Amniotic stem cell (primary cell): Measurements from ENCODE around the gene COQ9.
A peak's percentile ranks its signal among the peaks of the same experiment; 100 is the strongest.
"Not testable (repeated sequence)": the region's sequence is repeated elsewhere in the genome, so short reads cannot be mapped to it uniquely, and the experiment has no call there.

Source experiments
- DNase-seq: peaks from one replicate; lab custom pipeline; 2025; lab: John Stamatoyannopoulos, UW

The COQ9 gene, protein sequence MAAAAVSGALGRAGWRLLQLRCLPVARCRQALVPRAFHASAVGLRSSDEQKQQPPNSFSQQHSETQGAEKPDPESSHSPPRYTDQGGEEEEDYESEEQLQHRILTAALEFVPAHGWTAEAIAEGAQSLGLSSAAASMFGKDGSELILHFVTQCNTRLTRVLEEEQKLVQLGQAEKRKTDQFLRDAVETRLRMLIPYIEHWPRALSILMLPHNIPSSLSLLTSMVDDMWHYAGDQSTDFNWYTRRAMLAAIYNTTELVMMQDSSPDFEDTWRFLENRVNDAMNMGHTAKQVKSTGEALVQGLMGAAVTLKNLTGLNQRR

DNA sequence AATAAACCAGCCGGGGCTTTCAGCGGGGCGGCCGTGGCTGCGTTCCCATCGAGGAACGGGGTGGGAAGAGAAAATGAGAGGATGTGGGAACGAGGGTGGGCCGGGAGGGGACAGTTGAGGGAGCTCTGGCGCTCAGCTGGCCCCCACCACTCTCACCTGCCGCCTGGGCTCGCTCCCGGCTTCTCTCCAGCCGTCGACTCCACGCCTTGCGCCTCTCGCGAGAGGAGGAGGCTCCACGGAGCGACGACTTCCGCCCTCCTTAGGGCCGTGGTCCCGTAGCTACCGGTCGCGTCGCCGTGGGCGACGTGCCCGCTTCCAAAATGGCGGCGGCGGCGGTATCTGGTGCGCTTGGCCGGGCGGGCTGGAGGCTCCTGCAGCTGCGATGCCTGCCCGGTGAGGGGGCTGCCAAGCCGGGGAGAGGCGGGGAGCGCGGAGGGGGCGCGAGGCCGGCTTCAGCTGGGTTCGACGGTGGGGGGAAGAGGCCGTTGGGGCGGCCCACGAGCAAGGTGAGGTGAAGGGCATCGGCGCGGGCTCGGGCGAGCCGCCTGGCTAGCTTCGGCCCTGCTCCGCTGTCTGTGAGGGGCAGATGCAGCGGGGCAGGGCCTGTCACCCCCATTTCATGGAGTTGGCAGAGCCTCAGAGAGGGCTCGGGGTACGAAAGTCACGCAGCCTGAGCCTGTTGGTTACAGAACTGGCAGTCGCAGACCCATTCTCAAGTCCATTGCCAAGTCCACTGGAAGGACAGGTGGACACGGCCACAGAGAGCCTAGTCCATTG, at the start of gene COQ9, which contains the start of gene CIAPIN1:
Gene COQ9, plus strand, starts transcription at position 294 of the 777 bp plus-strand sequence. Its CDS starts 27 bp downstream, at position 321.
Gene CIAPIN1, minus strand, starts transcription at position 200 of the 777 bp plus-strand sequence. CDS start 6,457 bp downstream, outside the sequence.
- DNase-seq, result peak; percentile 82

DNA sequence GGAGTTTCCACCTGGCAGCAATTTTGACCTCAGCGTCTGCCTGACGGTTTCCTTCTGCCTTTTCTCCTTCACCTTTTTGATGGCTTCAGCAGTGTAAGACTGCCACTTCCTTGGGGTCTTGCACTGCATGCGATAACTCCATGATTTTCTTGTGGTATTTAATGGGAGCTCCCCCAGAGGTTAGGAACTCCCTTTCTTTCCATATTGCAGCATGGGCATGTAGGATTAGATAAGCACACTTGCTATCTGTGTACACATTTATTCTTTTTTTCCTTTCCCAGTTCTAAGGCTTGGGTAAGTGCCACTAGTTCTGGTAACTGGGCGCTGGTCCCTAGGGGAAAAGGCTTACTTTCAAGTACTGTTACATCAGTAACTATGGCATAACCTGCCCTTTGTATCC, 49.8 kb upstream of the COQ9 start:
- DNase-seq, result not testable (repeated sequence)

DNA sequence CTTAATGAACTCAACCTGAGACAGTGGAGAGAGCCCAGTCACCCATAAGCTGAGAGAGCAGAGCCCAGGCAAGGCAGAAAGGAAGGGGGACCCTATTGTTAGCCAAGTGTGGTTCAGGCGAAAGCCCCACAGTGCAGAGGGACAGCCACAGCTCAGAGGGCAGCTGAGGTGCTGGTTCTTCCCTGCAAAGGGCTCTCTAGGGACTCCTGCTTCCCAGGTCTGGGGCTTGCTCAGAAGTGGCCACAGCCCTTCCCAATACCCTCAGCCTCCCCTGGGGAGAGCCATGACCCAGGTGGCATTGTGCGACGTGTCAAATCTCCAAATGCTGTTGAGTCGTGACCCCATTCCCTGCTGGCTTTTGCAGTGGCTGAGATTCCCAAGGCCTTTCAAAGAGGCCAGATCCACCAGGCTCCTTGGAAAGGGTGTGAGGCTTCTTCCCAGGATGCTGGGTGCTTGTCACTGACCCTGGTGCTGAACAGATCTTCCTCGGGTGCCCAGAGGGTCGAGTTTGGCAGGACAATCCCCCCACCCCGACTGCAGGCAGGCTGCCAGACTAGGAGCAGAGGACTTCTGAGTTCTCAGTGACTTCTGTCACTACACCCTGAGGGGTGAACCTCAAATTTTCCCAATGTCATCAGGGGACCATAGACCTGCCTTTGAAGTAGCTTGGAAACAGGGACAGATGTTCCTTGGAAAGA, 45.2 kb upstream of the COQ9 start:
- no peak for DNase-seq

DNA sequence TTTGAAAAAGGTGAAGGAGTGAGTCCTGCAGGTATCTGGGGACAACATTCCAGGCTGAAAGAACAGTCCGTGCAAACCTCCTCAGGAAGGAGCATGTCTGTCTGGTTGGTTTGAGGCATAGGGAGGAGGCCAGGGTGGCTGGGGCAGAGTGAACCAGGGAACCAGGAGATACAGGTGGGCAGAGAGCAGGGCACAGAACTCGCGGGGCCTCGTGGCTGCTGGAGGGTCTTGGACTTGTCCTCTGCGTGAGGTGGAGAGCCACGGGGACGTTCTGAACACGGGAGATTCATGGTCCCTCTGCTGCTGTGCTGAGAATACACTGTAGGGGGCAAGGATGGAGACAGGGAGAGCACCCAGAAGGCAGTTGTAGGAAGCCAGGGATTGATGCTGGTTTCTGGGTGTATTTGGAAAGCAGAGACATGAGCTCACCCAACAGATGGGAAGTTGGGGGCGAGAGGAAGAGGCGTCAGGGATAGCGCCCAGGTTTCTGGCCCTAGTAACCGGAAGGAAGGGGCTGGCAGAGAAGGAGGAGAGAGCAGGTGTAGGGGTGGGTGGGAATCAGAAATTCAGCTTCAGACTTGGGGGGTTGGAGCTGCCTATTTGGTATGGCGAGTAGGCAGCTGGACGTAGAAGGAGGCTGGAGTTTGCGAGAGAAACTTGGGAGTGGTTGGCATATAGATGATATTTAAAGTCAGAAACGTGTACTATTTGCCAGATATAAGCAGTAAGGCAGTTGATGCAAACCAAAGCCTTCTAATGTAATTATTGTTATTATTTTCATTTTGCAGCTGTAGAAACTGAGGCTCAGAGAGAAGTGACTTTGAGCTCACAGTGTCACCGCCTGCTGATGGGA, 43.1 kb upstream of the COQ9 start, which contains the start of gene CCL17:
Gene CCL17, plus strand, starts transcription at position 803 of the 853 bp plus-strand sequence. CDS start 9,166 bp downstream, outside the sequence.
- no peak for DNase-seq

DNA sequence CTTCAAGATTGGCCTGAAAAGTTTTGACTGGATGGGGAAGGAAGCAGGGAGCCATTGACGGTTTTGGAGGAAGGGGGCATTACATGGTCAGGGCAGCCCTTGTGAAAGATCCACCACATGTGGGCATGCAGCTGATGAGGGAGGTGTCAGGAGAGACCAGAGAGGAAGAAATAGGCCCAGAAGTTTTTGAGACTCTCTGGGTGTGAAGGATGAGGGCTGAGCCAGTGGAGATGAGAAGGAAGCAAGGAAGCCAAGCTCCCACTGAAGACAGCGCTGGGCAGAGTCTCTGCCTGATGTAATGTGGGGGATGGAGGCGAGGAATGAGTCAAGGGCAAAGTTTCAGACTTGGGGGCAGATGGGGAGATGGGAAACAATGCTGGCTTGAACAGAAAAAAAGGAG, 42.2 kb upstream of the COQ9 start:
- no peak for DNase-seq

DNA sequence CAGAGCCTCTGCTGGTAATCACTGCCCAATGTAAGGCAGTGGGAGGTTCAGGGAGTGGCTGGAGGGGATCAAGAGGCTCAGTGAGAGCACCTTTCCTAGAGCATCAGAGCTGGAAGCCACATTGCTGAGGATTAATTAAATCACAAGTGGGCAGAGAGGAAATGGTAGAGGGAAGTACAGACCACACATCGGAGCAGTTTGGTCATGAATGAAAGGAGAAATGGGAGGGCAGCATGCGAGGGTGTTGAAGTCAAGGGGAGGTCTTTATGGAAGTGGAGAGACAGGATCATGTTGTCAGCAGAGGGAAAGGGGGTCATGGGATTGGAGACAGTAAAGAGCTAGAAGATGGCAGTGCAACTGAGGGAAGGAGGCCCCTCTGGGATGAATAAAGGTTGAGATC, 40.4 kb upstream of the COQ9 start:
- no peak for DNase-seq

DNA sequence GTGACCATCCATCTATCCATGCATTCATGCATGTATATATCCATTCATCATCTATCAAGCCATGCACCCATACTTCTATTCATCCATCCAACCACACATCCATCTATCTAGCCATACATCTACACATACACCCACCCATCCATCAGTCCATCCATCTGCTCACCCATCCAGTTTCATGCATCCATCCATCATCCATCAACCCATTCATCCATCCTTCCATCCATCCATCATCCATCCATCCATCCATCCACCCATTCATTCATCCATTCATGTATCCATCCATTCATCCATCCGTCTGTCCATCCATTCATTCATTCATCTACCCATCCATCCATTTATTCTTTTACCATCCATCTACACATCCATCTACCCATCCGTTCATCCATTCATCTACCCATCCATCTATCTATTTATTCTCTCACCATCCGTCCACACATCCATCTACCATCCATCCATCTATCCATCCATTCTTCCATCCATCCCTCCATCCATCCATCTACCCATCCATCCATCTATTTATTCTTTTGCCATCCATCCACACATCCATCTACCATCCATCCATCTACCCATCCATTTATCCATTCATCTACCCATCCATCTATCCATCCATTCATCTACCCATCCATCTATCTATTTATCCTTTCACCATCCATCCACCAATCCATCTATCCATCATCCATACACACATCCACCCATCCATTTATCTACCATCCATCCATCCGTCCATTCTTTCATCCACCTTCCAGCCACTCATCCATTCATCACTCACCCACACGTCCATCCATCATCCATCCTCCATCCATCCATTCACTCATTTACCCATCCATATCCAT, 39.5 kb upstream of the COQ9 start:
- no peak for DNase-seq

DNA sequence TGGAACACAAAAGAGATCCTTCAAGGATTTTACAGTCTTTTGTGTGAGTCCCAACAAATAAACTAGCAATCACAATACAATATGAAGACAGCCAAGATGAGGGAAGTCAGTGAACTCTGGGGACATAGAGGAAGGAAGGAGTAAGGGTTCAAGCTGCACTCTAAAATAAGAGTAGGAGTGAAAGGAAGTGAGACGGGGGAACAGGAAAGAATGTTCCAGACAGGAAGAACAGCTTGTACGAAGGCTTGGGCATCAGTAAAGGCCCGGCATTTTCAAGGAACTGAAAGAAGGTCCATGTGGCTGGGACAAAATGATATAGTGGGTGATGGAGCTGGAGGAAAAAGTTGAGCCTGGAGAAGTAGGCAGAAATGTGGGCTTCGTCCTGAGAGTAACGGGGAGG, 38.2 kb upstream of the COQ9 start:
- DNase-seq, result no peak

DNA sequence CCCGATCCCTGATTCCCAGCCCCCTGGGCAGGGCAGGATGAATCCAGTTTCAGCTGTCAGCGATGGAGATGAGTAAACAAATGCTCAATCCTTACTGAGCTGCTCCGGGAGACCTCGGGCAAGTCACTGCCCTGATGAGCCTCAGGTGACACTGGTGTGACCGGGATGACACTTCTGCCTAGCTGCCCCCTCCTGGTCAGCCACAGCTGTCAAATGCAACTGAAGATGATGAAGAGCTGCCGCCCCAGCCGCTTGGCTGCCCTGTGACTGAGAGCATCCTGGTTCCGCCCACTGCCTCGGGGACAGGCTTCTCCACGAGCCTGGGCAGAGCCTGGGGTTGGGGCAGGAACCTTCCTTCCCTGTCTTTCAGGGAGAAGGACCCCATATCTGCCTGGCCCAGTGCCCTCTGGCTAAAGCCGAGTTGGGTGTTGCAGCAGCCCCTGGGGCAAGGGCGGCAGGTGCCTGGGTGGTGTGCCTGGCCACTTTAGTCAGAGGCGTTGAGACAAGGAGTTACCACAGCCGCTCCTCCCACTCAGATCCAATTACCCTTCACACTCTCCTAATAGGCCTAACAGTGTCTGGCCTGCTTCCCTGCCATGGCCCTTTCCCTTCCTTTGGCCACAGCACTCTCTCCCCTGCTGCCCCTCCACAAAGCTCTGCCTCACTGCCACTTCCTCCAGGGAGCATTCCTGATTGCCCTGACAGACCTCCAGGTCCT, 37.2 kb upstream of the COQ9 start:
- DNase-seq, result no peak

DNA sequence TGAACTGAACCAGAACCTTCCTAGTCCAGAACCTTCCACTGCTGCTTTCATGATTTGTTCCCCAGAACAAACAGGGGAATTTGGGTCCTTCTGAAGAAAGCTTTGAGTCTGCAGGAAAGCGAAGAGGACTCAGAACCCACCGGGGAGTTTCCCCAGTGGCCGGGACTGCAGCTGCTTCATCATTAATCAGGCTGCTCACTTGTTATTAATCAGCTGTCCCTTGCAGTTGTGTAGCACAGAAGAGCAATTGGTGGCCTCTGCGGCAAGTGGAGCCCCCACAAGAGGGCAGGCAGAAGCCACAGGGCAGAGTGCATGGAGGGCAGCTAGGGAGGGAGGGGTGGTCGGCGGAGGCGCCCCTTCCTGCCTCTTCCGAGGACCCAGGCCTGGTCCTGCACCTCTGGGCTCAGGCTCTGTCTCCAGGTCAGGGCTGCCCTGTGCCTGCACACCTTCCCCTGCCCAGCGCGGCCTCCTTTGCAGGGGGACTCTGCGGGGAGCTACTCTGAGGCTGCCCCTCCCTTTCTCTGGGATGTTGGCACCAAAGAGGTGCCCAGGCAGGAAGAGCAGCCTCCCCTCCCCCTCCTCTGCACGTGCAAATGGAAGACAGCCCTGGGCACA, 35.8 kb upstream of the COQ9 start:
- no peak for DNase-seq

DNA sequence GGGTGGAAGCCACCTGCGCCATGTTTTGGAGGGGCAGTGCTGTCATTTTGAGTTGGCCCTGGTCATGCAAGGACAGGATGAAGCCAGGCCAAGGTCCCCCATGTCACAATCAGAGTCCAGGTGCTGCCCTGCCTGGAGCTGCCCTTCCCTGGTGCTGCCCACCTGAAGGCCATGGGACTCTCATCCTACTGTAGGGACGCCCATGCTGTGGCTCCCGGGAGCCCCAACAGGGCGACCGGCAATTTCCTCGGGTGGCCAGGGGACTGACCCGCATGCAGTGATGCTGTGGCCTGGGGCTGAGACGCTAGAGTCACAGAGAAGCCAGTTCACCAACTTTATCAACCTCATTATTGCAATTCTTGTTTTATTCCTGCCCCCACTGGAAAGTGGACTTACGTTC, 34.7 kb upstream of the COQ9 start:
- DNase-seq, result no peak

DNA sequence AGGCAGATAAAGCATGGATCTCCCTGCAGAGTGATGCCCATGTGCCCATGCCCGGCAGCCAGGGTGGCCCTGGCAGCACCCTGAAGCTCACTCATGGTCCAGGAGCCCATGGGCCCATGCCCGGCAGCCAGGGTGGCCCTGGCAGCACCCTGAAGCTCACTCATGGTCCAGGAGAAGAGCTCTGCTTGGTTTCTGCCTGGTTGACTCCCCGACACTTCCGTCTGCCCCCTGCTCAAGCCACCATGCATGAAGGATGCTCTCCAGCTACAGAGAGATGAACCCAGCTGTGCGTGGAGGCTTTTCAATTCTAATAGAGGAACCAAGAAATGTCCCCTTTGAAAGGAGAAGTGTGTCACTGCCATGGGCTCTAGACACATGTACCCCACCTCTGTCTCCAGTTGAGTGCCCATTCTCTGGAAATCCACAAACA, 34.0 kb upstream of the COQ9 start:
- DNase-seq, result no peak

DNA sequence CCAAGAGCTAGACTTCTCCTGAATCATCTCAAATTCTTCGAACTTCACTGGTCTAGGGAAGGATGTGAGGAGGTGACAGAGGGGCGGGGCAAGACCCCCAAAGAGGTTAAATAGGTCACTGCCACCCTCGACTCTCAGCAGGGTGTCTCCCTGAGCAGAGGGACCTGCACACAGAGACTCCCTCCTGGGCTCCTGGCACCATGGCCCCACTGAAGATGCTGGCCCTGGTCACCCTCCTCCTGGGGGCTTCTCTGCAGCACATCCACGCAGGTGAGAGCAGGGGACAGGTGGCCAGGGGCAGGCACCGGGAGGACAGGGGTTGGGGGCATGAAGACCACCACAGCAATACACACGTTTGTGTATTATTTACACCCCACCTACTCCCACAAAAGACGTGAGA, 33.5 kb upstream of the COQ9 start:
- no peak for DNase-seq

DNA sequence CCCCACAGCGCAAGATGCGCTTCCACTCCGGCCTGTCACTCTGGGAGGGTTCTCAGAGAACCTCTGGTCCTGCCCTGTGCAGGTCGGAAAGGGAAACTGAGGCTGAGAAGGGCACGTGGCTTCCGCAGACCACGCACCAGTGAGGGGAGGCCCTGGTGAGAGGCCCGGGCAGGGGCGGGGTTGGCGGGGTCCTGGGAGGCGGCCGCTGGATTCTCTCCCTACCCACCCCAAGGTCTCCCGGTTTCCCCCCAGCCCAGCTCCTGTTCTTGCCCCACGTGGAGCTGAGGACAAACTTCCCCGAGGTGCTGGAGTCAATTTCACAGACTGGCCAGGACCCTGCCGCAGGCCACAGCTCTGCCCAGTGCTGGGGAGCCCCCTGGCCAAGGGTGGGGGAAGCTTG, 31.2 kb upstream of the COQ9 start:
- no peak for DNase-seq

DNA sequence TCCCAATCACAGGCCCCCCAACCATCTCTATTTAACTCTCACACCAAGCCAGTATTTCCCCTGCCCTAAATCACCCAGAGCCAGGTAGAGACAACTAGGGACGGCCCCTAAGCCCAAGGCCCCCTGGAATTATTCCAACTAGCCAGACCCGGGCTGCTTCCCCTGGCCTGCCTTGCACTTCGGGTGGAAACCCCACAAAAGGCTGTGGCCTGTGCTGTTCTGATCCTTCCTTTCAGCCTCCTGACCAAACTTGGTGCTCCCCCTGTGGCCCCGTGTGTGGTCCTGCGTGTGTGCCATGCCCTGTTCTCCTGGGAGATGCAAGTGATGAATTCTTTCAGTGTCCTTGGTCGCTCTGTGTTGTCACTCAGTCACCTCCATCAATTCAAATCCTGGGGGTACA, 27.8 kb upstream of the COQ9 start:
- no peak for DNase-seq

DNA sequence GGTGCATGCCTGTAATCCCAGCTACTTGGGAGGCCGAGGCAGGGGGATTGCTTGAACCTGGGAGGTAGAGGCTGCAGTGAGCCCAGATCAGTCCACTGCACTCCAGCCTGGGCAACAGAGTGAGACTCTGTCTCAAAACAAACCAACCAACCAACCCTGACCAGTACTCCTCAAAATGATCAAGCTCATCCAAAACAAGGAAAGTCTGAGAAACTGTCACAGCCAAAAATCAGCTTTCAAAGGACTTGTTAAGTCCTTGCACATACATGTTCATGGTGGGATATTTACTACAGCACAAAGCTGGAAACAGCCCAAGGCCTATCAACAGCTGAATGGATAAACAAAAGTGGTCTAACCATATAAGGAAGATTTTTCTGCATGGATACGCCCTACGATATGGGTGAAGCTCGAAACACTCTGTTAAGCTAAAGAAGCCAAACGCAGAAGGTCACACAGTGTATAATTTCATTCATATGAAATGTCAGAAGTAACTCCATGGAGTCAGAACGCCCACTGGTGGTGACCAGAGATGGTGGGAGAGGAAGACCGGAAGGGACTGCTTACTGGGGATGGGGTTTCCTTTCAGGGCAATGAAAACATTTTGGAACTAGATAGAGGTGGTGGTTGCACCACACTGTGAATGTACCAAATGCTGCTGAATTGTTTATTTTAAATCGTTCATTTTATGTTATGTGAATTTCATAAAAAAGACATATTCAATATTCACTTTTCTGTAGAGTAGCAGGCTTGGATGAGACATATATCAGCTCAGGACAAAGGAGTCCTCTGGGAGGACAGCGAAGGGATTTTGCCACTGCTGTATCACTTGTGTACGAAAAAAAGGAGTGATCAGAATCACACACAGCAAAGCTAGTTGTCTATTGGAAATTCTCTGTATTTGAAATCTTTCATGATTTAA, 25.0 kb upstream of the COQ9 start:
- DNase-seq, result peak; percentile 22

DNA sequence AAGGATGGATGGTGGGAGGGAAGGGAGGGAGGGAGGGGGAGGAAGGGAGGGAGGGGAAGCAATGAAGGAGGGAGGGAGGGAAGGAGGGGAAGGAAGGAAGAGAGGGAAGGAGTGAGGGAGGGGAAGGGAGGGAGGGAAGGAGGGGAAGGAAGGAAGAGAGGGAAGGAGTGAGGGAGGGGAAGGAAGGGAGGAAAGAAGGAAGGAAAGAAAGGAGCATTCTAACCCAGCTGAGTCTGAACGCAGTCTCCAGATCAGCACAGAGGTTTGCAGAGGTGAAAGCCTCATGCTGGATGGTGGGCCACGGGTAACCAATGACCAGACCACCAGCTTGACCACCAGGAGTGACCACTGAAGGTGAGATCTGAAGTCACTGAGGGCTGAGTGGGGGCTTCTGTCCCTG, 24.1 kb upstream of the COQ9 start:
- no peak for DNase-seq

DNA sequence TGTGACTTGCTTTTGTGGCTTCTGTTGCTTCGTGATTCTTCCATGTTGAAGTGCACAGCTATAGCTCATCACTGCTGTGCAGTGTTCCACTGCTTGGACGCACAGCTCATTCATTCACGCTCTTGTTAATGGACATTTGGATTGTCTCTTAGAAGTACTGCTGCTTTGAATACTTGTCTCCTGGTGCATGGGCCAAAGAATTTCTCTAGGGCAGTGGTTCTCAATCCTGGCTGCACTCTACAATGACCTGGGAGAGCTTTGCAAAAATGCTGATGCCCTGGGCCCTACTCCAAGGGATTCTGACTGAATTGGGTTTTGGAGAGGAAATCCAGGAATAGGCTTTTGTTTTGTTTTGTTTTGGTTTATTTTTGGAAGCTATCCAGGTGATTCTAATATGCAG, 22.7 kb upstream of the COQ9 start:
- no peak for DNase-seq

DNA sequence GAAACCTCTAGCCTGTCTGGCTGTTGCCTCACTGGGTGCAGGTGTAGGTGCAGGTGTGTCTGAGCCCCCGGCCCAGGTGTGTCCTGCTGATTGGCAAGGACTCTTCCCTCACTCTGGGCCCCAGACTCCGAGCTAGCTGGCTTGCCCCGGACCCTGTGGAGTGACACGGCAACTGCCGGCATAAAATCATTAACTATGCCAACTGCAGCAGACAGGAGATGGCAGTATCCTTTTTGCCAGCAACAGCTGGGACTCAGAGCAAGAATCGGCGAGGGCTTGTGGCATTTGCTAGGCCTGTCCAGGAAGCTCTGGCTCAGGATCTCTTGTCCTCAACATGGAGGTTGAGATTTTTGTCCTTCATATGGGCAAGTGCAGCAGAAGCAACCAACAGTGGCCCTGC, 20.9 kb upstream of the COQ9 start:
- no peak for DNase-seq
